ACHN (cell line): ENCODE data around the gene BCAS3.

Experiments used
- DNase-seq: peaks from one replicate; pipeline ENCODE4 v3.0.0-alpha.2; 2015
- in situ Hi-C: cut with HindIII; loops from 2 replicates; pipeline ENCODE4 v1.10.0; 2017; ENCODE audit warnings: low sequenced_read_pairs, low pct_ligation_motif_present, low pct_unique_long_range_greater_than_20kb

Gene BCAS3

DNA sequence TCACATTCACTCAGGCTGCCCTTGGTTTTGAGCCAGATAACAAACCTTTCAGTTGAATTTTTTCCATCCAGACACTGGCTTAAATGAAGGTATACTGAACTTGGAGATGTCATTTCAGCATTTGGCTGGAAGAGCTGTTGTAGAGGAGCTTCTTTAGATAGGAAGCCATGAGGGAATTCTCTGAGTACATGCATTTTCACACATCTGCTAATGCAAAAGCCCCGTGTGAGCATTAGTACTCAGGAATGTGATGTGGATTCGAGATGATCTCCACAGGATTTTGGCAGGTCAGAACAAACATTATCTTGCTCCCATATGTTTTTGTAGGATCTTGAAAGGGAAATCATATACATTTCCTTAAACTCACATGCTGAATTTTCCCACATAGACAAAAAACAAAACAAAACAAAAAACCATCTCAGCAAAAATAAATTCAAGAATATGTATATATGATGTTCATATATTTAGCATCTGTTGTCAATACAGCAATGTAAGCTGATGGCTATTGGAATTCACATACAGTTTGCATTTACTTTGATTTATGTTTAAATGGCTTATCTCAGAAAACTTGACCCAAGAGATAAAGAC lies 444.8 kb downstream of the BCAS3 start:
- in situ Hi-C loops, result no loop called here
- no peak for DNase-seq

DNA sequence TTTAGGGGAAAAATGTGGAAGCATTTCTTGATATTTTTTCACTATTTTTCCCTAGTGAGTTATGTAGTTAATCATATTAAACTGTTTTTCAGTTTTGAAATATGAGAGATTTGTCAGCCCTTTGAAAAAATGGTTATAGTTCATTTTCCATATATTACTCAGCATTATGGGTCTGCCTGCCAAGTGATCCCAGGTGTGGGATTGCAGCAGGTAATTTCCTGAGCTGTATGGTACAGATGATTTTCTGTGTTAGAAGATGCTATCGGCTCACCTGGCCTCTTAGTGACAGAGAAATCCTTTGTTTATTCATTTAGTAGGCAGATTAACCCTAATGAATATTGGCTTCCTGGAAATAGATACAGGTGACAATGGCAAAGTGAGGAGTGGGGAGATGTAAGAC lies 446.9 kb downstream of the BCAS3 start:
- DNase-seq, result no peak

DNA sequence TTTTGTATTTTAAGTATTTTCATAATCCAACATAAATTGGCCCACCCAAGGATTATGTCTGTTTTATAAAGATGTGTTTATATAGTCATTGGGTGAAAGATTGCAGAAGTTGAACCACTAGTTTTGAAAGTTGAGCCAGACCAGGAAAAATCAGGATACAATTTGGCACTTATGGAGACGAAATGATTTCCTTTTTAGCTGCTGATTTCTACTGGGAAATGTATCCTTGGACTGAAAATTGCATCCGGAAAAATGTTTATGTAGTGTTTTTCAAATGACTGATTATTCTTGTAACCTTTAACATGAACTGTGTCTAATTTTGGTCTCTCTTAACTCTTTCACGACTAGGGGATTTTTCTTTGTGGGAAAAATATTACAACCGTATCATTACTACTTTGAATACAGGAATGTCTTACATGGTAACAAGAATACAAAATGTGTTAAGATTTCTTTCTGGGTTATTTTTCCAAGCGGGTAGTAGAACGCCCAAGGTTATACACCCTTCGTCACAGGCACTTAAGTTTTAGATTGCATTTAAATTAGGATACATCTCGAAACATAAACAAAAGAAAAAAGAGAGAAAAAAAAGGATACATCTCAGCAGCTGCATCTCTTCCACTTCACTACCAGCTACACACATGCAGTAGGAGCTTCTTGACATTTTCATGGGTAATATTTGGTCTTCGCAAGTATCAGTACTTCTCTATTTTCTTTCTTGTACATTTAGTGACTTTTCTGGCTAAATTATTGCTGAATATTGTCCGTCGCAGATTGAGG lies 449.0 kb downstream of the BCAS3 start:
- DNase-seq, result no peak
- in situ Hi-C loops, result no loop called here

More for the DNA sequence above, 446.9 kb downstream of the BCAS3 start:
- in situ Hi-C loops, result no loop called here

DNA sequence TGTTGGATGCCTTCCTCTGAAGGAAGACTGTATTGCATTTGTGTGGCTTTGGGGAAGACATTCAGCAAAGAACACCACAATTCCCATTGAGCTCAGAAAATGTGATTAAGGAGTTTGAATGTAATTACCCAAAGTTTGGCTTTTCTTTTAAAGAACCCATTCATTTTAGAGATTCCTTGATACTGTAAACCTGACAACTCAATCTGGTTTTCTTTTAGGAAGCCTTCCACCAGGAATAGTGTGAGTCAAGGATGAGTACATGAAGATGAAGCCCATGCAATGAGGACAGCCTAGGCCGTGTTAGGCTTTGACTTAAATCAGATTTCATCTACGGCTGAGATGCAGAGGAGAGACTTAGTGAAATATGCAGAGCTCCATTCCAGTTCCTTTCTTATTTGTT lies 450.3 kb downstream of the BCAS3 start:
- in situ Hi-C loops, result no loop called here
- DNase-seq, result no peak

DNA sequence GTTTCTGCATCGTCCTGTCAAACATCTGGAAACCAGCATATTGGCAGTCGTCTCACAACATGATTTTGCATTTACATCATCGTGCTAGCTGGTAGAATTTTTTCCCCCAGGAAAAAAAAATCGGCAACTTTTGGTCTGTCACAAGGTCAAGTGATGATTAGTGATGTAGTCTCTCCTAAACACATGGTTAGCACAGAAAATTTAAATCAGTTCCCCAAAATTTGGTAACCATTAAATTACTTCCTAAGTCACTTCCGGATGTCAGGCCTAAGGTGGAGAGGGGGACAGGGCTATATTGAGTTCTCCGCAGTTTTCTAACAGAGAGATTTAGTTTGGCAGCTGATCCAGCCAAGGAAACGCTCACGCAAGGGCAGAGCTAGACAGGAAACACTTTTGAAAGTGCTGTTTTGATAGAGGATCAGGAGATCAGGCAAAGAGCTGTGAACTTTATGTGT lies 451.0 kb downstream of the BCAS3 start:
- in situ Hi-C loops, result no loop called here
- DNase-seq, result no peak

DNA sequence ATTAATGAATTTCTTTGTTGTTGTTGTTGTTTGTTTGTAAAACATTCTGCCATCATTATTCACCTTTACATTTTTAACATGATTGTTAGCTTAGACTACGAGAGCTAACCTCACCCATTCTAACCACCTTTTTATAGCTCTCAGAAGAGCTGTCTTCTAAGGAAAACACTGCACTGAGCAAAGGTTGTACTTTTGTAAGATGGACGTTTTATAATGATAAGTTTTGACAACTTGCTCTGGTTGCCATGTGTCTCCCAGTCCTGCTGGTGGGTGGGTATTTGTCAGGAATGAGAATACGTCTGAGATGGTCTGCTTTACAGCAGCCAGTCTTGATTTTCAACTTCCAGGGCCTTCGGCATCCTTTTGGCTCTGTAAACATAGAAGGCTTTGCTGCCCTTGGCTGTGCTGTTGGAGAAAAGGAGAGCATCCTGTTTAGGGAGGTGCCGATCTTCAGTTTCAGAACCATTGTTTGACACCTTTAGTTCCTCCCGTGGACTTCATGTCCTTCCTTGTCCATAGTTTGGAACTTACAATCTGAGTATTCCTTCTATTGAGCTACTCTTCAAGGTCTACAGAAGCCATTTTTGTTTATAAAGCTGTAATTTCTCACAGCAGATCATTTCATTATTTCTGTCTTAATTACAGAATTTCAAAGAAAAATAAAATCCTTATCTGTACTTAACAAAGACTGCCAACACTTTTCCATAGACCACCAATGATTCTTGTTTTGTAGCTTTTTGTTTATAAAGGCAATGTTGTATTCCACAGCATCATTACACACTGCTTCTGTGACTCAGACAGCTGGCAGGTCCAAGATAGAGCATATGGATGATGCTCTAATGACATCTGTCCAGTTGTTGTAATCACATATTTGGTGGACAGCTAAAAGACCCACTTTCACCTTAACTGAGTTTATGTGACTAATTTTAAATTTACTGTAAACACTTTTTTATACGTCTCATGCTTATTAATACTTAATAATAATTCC lies 451.9 kb downstream of the BCAS3 start:
- no peak for DNase-seq

DNA sequence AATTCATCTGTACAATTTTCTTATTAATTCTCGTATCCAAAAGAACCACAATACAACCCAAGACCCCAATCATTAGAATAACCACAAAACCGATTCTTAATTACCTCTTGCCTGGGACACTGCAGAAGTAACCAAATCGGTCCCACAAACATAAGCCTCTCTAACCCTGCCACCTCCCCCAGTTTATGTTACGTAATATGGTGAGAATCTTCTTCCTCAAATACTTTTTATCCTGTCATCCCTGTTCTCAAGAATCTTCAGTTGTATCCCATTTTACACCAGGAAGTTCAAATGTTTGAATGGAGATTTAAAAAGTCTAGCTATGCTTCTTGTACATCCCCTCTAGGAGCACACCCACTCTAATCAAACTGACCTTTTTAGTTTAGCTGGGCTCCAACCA lies 452.7 kb downstream of the BCAS3 start:
- in situ Hi-C loops, result no loop called here

More for the DNA sequence above, 451.9 kb downstream of the BCAS3 start:
- in situ Hi-C loops, result no loop called here

DNA sequence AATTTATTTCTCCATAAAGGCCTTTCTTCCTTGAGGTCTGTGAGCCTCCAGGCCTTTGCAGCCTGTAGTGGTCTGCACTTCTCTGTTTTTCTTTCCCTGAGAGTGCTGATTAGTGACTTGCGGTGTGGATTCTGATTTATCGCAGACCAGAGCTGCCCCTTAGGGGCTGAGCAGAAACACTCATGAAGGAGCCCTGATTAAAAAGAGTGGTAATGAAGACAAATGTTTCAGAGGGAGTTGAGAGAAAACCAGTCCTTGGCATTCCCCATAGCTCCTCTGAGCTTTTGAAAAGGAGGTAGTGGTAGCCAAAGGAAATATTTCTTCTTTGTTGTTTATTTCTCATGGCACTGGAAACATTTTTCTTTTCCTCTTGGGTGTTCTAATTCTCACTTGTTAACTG lies 453.9 kb downstream of the BCAS3 start:
- DNase-seq, result no peak
- in situ Hi-C loops, result no loop called here

More for the DNA sequence above, 452.7 kb downstream of the BCAS3 start:
- DNase-seq, result no peak

DNA sequence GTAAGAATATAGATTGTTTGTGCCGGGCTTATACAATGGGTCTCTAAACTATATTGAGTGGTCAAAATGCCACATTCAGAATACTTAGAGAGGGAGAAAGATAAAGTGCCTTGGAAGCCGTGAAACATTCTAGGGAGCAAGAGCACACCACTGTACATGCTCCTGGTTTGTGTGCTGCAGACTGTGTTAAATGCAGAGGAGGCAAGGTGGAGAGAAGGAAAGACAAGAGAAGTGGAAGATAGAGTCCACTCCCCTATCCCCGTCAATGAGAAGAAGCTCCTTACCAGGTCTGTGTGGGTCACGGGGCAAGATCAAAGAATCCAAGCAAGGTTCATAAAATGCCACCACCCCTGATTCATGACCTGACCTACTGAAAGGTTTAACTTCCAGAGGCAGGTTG lies 454.9 kb downstream of the BCAS3 start:
- in situ Hi-C loops, result no loop called here
- DNase-seq, result no peak

DNA sequence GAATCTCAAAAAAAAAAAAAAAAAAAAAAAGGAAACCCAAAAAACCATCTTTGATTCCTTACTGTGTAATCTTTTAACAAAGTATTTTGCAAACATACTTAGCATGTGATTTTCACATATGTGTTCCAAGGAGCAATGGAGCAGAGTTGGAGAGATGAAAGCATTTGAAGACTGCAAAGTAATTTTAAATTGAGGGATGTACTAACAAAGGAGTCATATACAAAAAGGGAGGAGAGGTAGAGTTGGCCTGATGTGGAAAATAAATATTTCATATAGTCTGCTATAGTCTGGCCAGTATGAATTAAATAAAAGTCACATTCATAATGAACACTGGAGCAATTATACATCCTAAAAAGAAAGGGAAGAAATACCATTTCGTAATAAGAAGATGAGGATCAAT lies 456.2 kb downstream of the BCAS3 start:
- no peak for DNase-seq
- in situ Hi-C loops, result no loop called here

DNA sequence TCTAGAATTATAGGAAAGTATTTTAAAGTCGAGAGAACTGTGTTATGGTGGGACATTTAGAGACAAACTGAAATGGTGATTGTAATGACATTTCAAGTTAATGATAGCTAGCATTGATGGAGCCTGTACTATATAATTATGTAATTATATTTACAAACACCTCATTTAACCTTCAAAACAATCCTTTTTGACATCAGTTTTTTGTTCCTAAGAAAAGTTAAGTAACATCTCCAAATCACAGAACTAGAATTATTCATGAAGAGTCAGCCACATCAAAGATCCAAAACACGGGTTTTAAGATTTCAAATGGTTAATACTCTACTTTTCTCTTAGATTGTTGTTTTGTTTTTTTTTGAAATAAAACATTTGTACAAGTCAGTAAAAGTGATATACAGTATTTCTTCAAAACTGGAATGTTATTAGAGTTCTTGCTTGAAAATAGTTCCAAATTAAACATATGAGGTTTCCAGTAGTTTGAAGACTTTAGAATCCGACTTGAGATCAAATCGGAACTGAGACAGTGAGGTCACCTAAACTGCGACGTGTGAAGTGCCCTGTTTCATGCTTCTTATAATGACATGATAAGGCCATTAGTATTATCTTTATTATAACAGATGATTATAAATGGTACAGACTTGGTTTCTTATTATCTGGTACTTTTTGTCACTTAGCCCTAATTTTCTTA lies 457.0 kb downstream of the BCAS3 start:
- in situ Hi-C loops, result no loop called here
- DNase-seq, result no peak

DNA sequence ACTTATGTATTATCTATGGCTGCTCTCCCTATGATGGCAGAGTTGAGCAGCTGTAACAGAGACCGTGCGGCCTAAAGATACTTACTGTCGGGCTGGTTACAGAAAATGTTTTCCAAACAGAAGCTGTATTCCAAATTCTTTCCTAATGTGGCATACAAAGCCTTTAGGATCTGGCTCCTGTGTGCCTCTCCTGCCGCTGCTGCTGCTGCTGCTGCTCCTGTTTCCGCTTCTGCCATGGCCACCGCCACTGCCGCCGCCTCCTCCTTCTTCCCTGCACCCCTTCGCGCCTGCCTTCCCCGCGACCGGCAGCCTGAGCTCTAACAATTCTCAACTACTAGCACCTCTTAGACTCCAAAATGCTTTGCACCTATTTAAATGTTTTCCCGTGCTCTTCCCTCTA lies 458.1 kb downstream of the BCAS3 start:
- in situ Hi-C loops, result no loop called here
- DNase-seq, result no peak

DNA sequence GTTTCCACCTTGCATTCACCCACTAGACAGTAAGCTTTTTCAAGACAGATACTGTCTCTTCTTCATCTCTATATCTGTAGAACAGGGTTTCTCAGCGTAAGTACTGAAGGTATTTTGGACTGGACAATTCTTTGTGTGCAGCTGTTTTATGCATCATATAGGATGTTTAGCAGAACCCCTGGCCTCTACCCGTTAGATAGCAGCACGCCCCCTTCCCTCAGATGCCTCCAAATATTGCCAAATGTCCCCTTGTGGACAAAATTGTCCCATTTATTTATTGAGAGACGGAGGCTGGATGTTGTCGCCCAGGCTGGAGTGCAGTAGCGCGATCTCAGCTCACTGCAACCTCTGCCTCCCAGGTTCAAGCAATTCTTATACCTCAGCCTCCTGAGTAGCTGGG lies 458.6 kb downstream of the BCAS3 start:
- in situ Hi-C loops, result no loop called here
- DNase-seq, result no peak

DNA sequence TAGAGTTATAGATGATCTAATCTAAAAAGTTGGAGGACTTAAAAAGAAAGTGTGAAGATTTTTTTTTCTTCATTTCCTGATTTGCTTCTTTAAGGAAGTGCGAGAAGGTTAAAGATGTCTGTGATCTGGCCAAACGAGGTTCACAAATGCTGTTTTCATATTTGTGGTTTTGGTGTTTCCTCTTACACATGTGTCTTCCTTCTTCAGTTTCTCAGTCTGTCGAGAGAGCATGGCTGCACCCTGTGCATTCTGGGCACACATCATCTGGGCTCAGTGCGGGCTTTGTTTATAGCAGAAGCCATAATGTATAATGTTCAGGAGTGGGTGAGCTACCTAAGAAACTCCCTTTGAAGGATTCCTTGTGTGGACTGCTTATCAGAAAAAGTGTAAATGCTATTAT lies 461.6 kb downstream of the BCAS3 start:
- in situ Hi-C loops, result no loop called here
- no peak for DNase-seq

DNA sequence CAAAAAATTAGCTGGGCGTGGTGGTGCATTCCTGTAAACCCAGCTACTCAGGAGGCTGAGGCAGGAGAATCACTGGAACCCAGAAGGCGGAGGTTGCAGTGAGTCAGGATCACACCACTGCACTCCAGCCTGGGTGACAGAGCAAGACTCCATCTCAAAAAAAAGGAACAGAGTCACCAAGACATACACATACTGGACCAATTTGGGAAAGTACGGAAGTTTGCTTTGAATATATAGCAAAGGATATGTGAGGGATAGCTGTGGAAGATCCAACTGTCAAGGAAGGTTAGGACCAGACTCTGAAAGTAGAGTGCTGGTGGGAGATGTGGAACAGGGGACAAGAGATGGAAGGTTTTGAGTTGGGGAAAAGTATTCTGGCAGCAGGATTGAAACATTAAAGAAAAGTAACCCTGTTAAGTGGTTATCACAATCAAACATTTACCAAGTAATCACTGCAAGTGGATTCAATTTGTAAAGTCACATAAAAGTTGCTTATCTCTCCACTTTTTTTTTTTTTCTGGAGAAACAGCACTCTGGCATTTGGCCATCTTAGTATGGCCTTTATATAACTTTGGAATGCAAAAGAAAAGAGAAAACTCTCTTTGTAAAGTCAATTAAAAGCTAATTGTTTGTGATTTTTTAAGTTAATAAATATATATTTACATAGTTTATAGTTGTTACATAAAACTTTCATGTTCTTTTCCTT lies 462.6 kb downstream of the BCAS3 start:
- in situ Hi-C loops, result no loop called here
- DNase-seq, result no peak

DNA sequence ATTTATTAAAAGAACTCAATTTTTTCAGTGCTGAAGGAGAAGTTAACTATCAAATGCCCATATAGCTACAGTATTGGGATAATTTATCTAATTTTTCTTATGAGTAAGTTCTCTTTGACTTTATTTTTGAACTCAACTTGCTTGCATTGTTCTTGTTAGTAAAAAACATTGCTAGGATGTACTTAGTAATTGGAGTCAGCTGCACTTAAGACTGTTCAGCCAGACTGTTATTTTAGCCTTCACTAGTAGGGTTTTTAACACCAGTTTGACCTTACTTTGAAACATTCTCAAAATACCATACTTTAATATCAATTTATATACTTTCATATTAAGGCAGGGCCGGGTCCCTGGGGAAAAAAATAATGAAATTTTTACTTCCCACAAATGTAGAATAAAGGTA lies 465.4 kb downstream of the BCAS3 start:
- DNase-seq, result no peak
- in situ Hi-C loops, result no loop called here

DNA sequence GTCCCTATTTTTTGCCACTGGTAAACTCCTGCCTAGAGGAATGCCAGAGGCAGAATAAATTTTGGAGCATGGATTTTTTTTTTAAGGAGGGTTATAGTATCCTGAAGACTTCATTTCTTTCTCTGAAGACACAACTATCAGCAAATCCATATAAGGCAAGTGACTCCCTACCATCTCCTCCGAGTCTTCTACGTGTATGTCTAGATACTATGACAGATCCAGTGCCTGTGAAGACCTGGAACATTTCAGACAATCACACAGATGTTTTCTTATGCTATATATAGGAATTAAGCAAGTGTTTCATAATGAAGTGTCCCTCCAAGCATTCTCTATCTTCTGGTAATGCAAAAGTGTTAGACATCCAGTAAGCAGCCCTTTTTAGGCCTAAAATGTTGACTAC lies 466.5 kb downstream of the BCAS3 start:
- in situ Hi-C loops, result no loop called here
- no peak for DNase-seq
